ENCODE results near the gene NDUFB3.

DNA sequence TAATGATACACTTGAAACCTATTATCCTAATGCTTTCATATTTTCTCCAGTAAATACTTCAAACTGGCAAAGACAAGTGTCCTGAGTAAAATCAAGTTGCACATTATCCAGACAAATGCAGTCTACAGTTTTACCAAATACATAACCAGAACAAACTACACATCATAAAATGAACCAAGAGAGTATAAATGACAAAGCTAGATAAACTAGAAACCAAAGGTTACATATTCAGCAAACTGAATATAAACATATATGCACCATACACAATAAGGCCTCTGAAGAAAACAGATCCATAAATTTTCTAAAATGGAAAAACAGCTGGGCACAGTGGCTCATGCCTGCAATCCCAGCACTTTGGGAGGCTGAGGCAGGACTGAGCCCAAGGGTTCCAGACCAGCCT lies 47.3 kb upstream of the NDUFB3 start:
- TF ChIP-seq, protein P1, sequence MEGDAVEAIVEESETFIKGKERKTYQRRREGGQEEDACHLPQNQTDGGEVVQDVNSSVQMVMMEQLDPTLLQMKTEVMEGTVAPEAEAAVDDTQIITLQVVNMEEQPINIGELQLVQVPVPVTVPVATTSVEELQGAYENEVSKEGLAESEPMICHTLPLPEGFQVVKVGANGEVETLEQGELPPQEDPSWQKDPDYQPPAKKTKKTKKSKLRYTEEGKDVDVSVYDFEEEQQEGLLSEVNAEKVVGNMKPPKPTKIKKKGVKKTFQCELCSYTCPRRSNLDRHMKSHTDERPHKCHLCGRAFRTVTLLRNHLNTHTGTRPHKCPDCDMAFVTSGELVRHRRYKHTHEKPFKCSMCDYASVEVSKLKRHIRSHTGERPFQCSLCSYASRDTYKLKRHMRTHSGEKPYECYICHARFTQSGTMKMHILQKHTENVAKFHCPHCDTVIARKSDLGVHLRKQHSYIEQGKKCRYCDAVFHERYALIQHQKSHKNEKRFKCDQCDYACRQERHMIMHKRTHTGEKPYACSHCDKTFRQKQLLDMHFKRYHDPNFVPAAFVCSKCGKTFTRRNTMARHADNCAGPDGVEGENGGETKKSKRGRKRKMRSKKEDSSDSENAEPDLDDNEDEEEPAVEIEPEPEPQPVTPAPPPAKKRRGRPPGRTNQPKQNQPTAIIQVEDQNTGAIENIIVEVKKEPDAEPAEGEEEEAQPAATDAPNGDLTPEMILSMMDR (optimal IDR thresholded peaks at IDR 0.05 in 1 of 3, IDR thresholded peaks at IDR 0.05 in 1 of 3, conservative IDR thresholded peaks at IDR 0.05 in 1 of 3; ENCODE audit: extremely low read depth in 1 of 3, insufficient read depth in 2 of 3, low read length in 3 of 3), result no peak
- TF ChIP-seq EZH2 (IDR thresholded peaks at IDR 0.05; ENCODE audit: low read length), result no peak
